IPS-NIHi7 (cell line): Measurements from ENCODE around the gene MSL2.
"Not testable (repeated sequence)": the region's sequence is repeated elsewhere in the genome, so short reads cannot be mapped to it uniquely, and the experiment has no call there.

ENCODE experiments used
- DNase-seq: peaks from one replicate; pipeline ENCODE4 v3.0.0; 2012; ENCODE audit warnings: mixed read lengths; ENCODE audit errors: extremely low spot score

MSL2 gene

GRCh38 chr3:136146981-136147729, 49.0 kb downstream of the MSL2 start:
- no peak for DNase-seq

- not testable (repeated sequence) for DNase-seq
Observed at GRCh38 chr3:136144397-136144796, 51.7 kb downstream of the MSL2 start.

- DNase-seq: peak; percentile 50
Observed at GRCh38 chr3:136142592-136142991, 53.5 kb downstream of the MSL2 start.

GRCh38 chr3:136141891-136142290, 54.2 kb downstream of the MSL2 start:
- no peak for DNase-seq

GRCh38 chr3:136141291-136141785, 54.8 kb downstream of the MSL2 start:
- DNase-seq: no peak

GRCh38 chr3:136136454-136136853, 59.7 kb downstream of the MSL2 start:
- no peak for DNase-seq

- no peak for DNase-seq
Observed at GRCh38 chr3:136135039-136135802, 60.9 kb downstream of the MSL2 start.

- no peak for DNase-seq
Observed at GRCh38 chr3:136134091-136134490, 62.0 kb downstream of the MSL2 start.

- DNase-seq: not testable (repeated sequence)
Observed at GRCh38 chr3:136131647-136132046, 64.5 kb downstream of the MSL2 start.

- no peak for DNase-seq
Observed at GRCh38 chr3:136122006-136122405, 74.1 kb downstream of the MSL2 start.

GRCh38 chr3:136120373-136121348, 75.5 kb downstream of the MSL2 start:
- DNase-seq: no peak

- DNase-seq: not testable (repeated sequence)
Observed at GRCh38 chr3:136119783-136120182, 76.4 kb downstream of the MSL2 start.

GRCh38 chr3:136119332-136119731, 76.8 kb downstream of the MSL2 start:
- DNase-seq: not testable (repeated sequence)

- no peak for DNase-seq
Observed at GRCh38 chr3:136114421-136114820, 81.7 kb downstream of the MSL2 start.

GRCh38 chr3:136110481-136110880, 85.7 kb downstream of the MSL2 start:
- no peak for DNase-seq

- no peak for DNase-seq
Observed at GRCh38 chr3:136109499-136109898, 86.6 kb downstream of the MSL2 start.

- no peak for DNase-seq
Observed at GRCh38 chr3:136106101-136106500, 90.0 kb downstream of the MSL2 start.

GRCh38 chr3:136105044-136105443, 91.1 kb downstream of the MSL2 start:
- no peak for DNase-seq
